Endothelial cell of umbilical vein (primary cell): ENCODE measurements around the gene KLF13.

Source experiments
- CTCF ChIP-seq, 2 donors: IDR thresholded peaks; 1 replicate in 1 of 2; 2 replicates in 1 of 2; pipeline ENCODE4 v1.5.1; 2011; ENCODE audit warnings: low read length in 2 of 2, mild to moderate bottlenecking in 2 of 2, moderate library complexity in 2 of 2, control low read depth in 1 of 2, inconsistent platforms in 1 of 2, low read depth in 1 of 2; ENCODE audit not compliant: insufficient read depth in 1 of 2; ENCODE audit errors: extremely low read depth in 1 of 2
- EZH2 ChIP-seq: IDR thresholded peaks from 2 replicates; pipeline ENCODE4 v1.6.1; 2012; ENCODE audit warnings: borderline replicate concordance, low read depth, mild to moderate bottlenecking, moderate library complexity, low read length, inconsistent platforms; ENCODE audit not compliant: severe bottlenecking
- JUN ChIP-seq: IDR thresholded peaks from 2 replicates; pipeline ENCODE4 v1.6.1; 2011; ENCODE audit warnings: borderline replicate concordance, low read depth; ENCODE audit not compliant: insufficient read length, insufficient read depth
- MAX ChIP-seq: IDR thresholded peaks from 2 replicates; pipeline ENCODE4 v1.6.1; 2011; ENCODE audit not compliant: insufficient read depth, insufficient read length
- MYC ChIP-seq: IDR thresholded peaks from one replicate; pipeline ENCODE4 v1.6.1; 2011; ENCODE audit warnings: mild to moderate bottlenecking, low read depth, low read length
- POLR2A ChIP-seq: IDR thresholded peaks from 2 replicates; pipeline ENCODE4 v1.6.1; 2012; ENCODE audit warnings: low read depth, mild to moderate bottlenecking, control low read depth, low read length
- POLR2AphosphoS5 ChIP-seq: IDR thresholded peaks from 2 replicates; pipeline ENCODE4 v1.6.1; 2012; ENCODE audit warnings: low read depth, mild to moderate bottlenecking, control low read depth, low read length, moderate library complexity; ENCODE audit not compliant: insufficient read depth

GRCh38 chr15:31365655-31366127, 39.1 kb downstream of the KLF13 start:
- TF ChIP-seq CTCF (IDR thresholded peaks at IDR 0.05; ENCODE audit: extremely low read depth in 1 of 2, insufficient read depth in 1 of 2, low read depth in 1 of 2, low read length in 2 of 2) (peak in 1 of 2 donors; percentile 20), JUN (no peak), POLR2A (no peak), MYC (no peak), EZH2 (no peak), POLR2AphosphoS5 (no peak), MAX (no peak)
